Left hindlimb (tissue), 1 donor: Measurements from ENCODE around the gene RPL32.
"Not testable (repeated sequence)": the region's sequence is repeated elsewhere in the genome, so short reads cannot be mapped to it uniquely, and the experiment has no call there.

Source experiments
- DNase-seq: peaks from one replicate; pipeline ENCODE4 v3.0.0-alpha.2; 2018

Gene RPL32

DNA sequence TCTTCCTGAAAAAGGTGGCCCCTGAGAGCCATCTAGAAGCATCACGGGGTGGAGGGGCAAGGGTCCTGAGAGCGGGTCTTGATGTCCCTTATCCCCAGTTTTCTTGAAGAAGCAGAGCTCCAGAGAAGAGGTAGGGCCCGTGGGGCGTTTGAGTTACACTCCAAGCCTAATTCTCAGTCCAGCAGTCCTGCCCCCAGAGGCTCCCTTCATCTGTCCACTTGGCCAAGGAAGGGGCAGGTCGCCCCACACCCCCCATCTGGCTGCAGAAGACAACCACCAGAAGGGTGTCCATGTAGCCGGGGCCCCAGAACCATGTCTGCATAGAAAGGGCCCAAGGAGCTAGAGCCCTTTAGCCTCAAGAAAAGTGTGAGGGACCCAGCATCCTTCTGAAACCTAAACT is 25.5 kb upstream of the RPL32 start:
- DNase-seq, result no peak

DNA sequence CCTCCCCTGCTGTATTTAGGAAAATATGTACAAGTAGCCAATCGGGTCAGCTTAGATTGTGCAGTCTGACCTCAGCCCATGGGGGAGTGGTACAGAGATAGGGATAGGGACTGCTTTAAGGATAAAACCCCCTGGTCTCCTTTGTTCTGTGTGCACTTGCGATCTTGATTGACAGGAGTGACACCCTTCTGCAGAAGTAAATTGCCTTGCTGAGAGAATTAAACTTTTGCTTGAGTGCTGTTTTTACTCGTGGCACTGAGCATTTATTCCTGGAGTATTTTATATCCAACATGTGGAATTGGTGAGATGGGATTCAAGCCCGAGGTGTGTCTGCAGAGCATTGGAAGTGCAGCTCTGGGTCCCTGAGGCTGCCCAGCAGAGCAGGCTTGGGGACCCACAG is 23.9 kb upstream of the RPL32 start:
- peak; percentile 3 for DNase-seq

DNA sequence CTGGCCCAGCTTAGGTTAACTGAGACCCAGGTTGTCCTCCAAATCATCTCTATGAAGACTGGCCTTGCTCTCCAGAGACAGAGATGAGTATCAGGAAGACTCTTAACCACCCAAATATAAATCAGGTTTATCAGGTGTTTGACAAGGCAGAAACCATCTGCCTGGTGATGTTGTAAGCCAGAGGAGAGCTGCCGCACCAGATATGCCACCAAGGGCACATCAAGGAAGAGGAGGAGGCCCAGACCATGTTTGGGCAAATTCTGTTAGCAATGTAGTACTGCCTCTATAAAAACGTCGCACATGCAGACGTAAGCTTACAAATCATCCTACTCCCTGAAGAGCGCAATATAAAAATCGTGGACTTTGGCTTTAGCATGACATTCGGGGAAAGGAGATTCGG is 21.0 kb upstream of the RPL32 start:
- DNase-seq, result no peak

DNA sequence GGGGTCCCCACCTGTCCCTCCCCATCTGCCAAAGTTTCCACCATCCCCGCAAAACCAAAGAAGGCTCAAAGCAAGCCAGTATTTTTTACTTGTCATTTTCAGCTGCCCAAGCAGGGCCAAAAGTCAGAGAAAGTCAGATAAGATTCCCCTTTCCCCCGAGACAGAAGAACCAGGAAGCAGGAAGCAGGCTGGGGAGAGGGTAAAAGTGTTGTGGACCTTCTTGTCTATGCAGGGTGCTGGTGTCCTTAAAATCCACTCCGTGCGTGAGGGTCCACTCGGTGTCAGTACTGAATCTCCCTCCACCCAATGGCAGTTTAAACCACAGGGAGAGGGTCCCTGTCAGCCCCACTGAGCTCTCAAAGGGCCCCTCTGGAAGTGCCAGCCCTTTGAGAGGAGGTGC is 20.2 kb upstream of the RPL32 start:
- no peak for DNase-seq

DNA sequence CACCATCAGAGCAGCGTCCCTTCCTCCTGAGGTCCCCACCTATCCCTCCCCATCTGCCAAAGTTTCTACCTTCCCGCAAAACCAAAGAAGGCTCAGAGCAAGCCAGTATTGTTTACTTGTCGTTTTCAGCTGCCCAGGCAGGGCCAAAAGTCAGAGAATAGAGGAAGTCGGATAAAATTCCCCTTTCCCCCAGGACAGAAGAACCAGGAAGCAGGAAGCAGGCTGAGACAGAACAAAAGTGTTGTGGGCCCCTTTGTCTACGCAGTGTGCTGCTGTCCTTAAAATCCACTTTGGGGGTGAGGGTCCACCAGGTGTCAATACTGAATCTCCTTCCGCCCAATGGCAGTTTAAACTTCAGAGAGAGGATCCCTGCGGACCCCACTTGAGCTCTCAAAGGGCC is 18.5 kb upstream of the RPL32 start:
- DNase-seq, result no peak

DNA sequence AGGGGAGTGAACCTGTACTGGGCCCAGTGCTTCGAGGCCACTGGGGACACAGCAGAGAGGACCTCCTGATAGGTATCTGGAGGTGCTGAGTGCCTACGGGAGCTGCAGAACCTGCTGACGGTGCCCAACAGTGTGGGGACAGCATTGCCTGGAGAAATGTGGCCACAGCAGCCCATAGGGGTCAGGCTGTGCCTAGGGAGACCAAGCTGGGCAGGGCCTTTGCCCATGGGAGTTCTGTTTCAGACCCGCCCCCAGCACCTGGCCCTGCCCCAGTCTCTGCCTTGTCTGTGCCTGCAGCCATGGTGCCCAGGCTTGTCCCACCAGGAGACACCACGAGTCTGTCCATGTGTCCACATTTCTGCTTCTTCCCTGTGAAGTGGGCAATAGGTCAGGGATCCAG is 15.3 kb upstream of the RPL32 start:
- no peak for DNase-seq

DNA sequence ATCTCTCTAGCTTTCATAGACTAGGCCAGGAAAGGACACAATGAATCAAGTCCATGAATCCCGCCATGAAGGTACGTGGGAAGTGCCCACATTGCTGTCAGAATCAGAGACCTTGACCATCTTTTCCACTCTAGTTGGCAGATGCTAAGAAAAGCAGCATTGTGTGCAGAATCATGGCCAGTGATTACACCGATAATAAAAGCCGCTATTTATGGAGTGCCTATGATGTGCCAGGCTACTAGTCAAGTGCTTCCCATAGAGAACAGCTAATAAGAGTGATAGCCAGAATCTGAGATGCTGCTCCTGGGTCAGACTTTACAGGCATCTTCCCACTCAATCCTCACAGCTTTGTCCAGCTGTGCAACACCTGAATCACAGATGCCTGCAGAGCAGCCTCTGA is 13.2 kb upstream of the RPL32 start:
- DNase-seq, result no peak

DNA sequence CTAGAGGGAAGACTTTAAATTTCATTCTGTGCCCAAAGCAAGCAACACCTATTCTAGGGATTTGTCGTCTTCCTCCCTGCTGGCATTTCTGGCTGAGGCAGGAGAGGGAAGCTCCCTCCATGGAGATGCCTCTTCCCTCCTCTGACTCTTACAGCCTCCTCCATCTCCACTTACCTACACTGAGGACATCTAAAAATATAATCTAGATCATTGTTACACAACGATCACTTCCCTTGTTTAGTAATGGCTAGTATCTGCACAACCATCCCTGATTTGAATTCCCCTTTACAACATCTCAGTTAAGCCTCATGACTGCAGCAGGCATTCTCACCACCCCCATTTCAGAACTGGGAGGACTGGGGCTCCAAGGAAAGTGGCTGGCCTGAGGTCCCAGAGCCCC is 12.5 kb upstream of the RPL32 start:
- not testable (repeated sequence) for DNase-seq

DNA sequence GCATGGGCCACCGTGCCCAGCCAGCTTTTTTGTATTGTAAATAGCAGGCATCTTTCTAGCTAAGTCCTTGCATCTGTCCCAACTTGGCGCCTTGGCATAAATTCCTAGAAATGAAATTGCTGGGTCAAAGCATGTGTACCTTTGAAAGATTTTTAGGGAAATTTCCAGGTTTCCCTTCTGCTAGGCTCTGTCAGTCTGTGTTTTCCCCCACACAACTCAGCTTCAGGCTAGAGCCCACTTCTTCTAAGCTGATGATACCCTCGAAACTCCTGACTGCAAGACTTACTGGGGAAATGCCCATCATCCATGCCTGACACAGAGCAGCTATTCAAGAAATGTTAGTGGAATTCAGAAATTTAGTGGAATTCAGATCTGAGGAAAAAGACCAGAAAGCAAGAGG is 10.8 kb upstream of the RPL32 start:
- DNase-seq, result no peak

DNA sequence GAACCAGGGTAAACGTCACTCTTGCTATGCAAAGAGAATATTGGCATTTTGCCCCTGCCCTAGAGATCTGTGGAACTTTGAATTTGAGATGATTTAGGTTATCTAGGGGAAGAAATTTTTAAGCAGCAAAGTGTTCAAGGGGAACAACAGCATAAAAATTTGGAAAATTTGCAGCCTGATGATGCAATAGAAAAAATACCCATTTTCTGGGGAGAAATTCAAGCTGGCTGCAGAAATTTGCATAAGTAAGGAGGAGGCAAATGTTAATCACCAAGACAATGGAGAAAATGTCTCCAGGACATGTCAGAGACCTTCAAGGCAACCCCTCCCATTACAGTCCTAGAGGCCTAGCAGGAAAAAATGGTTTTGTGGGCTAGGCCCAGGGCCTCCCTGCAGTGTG is 4.4 kb upstream of the RPL32 start:
- DNase-seq, result no peak

DNA sequence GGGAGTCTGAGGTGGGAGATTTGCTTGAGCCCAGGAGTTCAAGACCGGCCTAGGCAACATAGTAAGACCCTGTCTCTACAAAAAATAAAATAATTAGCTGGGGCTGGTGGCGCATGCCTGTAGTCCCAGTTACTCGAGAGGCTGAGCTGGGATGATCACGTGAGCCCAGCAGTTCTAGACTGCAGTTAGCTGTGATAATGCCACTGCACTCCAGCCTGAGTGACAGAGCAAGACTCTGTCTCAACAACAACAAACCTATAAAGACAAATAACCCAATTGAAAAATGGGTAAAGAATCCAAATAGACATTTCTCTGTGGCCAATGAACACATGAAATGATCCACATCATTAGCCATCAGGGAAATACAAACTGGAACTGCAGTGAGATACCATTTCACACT is 1.1 kb upstream of the RPL32 start:
- DNase-seq, result no peak

DNA sequence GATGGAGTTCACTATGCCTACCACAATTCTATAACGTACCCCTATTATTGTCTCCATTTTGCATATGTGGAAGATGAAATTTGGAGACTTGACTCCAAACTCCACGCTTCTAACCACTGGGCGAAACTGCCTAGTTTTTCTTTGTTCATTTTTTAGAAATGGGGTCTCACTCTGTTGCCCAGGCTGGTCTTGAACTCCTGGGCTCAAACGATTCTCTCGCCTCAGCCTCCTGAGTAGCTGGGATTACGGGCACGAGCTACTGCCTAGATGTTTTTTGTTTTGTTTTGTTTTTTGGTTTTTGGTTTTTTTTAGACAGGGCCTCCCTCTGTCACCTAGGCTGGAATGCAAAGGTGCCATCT is 584 bp upstream of the RPL32 start:
- DNase-seq, result no peak

DNA sequence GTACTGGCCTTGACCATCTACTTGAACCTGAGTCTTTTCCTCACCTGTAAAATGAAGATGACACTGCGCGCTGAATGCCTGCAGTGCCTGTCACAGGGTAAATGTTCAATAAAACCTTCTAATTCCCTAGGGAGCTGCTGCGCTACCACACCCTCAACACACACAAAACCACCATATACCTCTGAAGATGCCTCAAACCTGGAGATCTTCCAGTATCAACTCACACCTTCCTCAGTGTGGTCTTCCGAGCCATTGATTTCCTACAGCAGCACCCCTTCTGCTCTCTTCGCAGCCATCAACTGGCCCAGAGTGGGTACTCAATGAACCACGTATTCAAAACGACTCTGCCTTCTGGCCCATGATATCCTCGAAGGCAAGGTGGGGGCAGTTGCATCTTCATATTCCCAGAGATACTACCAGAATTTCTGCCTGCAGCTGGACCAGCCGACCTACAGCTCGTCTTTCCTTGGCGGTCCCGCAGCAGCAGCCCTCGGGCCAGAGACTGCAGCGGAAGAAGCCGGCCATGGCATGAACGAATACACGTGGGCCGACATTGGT is 695 bp downstream of the RPL32 start:
- DNase-seq, result no peak

DNA sequence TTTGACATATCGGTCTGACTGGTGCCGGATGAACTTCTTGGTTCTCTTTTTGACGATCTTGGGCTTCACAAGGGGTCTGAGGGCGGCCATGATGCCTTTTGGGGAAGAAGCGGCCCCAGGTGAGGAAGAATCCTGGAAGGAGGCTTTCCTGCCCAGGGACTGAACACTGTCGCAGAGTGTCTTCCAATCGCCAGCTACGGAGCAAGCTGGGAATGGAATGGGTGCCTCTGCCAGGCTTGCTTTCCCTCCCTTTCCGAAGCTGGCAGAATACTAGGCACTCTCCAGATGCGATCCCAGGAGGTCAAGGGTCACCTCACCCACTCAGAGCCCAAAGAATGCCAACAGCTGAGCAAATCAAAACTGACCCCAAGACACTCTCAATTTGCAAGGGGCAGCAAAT is 1.2 kb downstream of the RPL32 start:
- not testable (repeated sequence) for DNase-seq

DNA sequence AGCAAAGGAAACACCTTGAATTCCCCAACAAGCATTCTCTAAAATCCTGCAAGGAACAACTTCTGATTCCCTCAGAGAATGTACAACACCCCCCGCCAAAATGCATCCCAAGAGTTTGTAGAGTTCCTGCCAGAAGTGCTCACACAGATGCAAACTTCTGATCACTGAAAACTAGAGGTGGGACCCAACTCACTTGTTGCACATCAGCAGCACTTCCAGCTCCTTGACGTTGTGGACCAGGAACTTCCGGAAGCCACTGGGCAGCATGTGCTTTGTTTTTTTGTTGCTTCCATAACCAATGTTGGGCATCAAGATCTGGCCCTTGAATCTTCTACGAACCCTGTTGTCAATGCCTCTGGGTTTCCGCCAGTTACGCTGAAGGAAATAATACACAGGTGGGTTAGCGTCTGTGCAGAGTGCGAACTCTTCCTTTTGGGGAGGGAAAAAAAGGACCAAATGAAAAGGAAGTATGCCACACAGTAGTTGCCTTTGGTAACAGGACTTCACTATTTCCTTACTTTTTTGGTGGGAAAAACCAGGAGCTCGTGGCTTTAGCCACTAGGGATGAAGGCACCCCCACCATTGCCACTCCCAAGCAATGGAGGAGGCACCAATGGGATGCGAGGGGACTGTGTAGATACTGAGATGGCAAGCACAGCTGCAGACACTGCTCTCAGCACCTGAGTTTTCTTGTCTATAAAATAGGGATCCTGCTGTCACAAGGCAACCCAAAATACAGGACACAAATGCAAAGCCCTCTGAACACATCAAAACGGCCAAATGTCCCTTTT is 2.0 kb downstream of the RPL32 start:
- no peak for DNase-seq

DNA sequence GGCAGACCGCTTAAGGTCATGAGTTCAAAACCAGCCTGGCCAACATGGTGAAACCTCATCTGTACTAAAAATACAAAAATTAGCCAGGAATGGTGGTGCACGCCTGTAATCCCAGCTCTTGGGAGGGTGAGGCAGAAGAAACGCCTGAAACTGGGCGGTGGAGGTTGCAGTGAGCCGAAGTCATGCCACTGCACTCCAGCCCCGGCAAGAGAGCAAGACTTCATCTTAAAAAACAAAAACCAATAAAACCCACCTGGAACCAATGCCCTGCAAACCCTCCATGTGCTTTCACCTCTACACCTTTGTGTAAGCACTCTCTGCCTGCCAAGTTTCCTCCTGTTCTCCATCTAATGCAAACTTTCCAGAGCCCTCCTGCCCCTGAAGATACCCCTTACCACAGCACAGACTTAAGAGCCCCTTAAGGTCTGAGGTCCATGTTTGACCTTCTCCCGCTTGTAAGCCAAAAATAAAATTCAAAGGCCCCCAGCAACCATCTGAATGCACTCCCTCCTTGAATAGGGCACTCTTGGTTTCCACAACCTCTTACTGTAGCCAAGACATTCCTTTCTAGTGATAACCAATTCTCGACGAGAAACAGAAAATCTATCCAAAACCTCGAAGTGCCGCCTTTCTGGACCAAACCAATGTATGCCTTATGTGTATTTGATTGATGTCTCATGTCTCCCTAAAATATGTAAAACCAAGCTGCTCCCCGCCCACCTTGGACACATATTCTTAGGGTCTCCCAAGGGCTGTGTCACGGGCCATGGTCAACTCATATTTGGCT is 3.0 kb downstream of the RPL32 start:
- no peak for DNase-seq

DNA sequence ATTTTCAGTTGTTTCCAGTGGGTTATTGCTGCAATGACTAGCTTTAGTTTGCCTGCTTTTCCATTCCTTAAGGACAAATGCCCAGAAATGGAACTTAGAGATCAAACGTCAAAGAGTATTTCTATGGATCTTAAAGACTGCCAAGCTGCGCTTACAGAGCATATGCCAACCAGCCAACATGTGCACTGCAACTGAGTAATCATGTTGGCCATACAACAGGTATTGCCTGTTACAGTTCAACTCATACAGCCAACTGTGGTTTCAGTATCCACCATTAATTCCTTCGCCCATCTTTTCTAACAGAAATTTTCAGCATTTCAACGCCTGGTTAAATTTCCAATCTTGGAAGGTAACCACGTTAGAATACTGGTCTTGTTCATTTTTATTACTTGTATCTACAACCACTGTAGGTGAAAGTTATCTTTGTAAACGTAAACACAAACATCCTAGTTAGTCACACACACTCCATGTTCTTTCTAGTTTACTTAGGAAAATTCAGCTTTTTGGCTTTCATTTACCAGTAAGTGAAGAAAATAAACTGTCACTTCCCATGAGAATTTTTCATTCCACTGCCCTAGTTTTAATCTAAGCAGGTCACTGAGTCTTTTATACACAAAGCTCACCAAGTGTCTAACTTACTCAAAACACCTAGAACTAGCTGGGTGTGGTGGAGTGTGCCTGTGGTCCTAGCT is 3.9 kb downstream of the RPL32 start:
- no peak for DNase-seq

DNA sequence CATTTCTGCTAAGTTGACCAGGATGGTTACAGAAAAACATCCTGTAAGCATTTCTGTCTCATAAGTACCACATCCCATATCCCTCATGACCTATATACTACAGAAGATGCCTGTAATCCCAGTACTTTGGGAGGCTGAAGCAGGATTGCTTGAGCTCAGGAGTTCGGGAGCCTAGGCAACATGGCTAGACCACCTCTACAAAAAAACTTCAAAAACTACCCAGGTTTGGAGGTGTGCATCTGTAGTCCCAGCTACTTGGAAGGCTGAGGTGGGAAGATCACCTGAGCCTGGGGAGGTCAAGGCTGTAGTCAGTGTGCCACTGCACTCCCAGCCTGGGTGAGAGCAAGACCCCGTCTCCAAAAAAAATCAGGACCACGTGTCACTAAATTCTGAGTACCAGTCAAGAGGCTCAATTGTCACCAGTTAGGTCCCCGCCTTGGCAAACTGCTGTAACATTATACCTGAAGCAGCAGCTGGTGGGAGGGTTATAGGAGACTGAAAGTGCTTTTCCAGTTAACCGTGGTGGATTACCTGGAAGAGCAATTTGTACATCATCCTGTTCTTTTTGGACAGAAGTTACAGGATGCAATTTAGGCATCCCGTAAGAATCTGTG is 6.2 kb downstream of the RPL32 start:
- DNase-seq, result no peak

DNA sequence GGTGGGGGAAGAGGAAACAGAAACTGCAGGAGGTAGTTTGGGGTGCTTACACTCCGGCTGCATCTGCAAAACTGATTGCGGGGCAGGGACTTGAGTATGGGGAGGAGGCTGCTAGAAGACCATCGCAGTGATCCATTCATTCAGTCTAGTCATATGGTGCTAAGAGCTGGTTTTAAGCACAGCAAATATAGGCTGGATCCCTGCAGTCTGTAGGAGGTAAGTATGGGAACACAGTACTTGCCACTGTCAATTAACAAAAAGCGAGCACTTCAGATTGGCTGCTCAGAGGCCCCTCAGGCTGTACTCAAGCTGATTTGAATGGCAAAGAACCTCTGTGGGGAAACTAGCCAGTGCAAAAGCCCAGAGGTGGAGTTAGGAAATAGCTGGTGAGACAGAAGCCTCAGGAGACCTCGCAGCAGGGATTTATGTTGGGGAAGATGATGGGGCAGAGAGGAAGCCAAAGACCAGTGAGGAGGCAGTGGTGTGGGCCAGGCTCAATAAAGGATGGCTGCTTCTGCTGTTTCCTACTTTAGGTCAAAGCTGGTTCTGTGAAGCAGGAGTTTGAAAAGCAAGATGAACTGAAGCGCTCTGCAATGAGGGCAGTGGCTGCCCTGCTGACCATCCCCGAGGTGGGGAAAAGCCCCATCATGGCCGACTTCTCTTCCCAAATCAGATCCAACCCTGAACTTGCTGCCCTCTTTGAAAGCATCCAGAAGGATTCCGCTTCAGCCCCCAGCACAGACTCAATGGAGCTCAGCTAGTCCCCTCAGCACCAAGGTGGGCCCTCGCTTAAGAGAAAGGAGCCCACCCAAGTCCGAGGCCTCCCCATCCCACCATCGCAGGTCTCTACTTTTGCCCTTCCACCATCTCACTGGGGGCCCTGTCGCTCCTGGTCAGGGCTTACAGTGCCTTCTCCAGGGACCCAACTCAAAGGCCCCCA is 7.9 kb downstream of the RPL32 start:
- no peak for DNase-seq

DNA sequence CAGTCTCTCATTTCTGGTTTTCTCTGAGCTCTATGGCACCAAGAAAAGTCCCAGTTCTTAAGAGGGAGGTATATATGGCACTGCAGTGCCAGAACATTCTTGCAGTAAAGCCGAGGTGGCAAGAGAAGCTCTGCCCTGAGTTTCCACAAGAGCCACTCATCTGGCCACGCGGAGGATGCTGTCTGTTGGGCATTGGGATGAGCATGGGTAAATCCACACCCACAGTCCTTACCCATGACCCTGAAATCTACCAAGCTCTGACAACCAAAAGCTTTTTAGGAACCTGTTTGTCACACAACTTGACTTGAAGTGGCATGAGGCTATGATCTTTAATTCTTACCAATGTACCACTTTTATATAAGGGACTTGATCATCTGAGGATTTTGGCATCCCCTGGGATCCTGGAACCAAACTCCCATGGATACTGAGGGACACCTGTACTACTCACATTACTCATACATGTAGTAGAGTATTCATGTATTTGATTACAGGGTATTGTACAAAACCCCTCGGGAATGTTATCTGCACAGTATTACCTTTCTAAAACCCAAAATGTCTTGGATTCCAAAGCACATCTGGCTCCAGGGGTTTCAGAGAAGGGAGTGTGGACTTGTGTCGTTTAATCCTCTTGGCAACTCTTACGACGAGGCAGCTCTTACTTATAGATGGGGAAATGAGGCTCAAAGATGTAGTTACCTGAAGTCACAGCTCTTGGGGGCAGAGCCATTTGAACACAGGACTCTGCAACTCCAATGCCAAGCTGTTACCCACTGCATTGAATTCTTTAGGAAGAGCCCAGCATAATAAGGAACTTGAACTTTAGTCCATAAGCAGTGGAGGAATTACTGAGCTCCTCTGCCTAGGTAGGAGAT is 8.8 kb downstream of the RPL32 start:
- DNase-seq, result no peak

DNA sequence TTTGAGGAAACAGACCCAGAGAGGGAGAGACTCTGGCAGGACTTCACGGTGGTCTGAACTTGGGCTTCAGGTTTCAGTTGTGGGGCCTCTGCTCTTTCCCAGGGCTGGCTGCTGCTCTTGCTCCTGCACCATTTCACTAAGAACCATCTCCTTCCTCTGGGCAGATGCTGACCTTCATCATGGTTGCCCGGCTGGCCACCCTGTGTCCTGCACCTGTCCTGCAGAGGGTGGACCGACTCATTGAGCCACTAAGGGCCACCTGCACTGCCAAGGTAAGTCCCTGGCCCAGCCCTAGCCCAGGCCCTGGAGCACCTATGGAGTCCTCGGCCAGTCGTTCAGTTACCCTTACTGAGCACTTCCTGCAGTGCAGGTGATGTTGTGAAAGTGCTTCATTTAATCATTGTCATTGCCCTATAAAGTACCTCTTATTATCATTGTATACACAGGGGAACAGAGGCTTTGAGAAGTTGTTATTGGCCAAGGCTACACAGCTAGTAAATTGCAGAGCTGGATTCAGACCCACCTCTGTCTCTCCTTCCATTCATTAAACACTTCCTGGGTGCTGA is 10.0 kb downstream of the RPL32 start:
- DNase-seq, result no peak
